Adipose tissue (tissue), 3 donors: ENCODE measurements around the gene SLC4A4. TPM values are rescaled to one million over a fixed set of nuclear protein-coding genes. Genes with fewer than 3 reads are reported as not detected.

Source experiments
- H3K27ac ChIP-seq: one replicate; pipeline ENCODE4 v1.5.1; 2013; ENCODE audit warnings: low read depth, low read length
- WGBS, 3 donors: extraction: QIAGEN DNeasy Blood & Tissue Kit; methylation state at CpG; one replicate each; pipeline ENCODE4 v1.1.7; 2013; 5-methylcytosine and 5-hydroxymethylcytosine counted together
- polyA plus RNA-seq, 3 donors: library from polyadenylated mRNA; stranded (reverse); fragments of 200-250 nt; gene quantifications; one replicate each; pipeline ENCODE4 v1.2.3, GENCODE V29; 2013
- donor health status: healthy with polysubstance abuse.
- donor health status: Bipolar disorder and iron deficiency.
- donor health status: healthy.

SLC4A4 gene
- polyA plus RNA-seq, 3 donors, result 1.8 to 70.0 (median 3.1) TPM

DNA sequence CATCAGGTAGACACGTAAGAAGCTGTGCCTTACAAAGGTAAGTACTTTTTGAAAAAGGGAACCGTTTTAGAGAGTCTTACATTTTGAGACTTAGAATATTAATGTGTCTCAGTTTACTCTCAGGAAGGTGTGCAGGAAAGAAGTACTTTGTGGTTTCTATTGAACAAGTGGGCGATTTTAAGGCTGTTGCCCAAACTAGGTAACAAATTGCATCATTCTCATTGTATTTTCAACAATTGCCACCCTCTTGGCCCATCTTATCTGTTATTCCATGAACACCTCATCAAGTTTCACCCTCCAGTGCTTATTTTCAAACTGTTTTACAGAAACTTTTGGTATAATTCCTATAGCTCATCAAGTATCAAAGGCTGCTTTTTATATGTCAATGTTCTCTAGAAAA lies 158.3 kb downstream of the SLC4A4 start:
- WGBS, 3 donors, result 78 to 90% (median 84%) methylated on average over 3 of the region's 3 CpGs
- H3K27ac ChIP-seq, result no peak overlapping the region

DNA sequence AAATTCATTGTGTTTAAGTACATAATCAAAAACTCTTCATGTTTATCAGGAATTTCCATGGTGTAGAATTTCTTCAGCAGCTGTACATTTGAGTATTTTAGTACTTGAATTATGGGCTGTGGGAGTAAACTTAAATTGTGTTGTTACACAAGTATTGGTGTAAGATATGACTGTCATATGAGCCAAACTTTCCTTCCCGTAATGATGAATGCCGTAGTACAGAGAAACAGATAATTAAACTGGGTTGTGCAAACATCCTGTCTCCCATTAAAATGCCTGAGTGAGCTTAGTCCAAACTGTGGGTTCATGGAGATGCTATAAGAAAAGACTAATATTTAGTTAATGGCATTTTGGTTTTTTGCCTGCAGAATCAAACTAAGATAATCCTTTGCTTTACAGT lies 159.2 kb downstream of the SLC4A4 start:
- H3K27ac ChIP-seq, result no peak overlapping the region
- WGBS, 3 donors, result 53 to 63% (median 54%) methylated on average over 2 of the region's 2 CpGs

DNA sequence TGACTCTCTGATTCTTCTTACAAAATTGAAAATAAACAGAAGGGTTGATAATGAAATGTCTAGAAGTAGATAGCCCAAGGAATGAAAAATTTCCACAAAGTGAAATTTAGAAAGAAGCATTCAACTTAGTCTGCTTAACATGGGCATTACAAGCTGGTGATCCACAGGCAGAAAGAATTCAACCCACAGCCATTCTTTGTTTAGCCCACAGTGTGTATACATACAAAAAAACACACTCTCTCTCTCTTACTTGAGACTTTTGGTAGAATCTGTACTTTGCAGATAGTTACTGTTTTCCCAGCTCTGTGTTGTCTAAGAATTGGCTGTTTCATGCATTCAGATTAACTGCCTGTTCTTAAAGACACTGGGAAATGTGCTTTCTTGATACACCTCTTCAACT lies 159.8 kb downstream of the SLC4A4 start:
- H3K27ac ChIP-seq, result no peak overlapping the region

DNA sequence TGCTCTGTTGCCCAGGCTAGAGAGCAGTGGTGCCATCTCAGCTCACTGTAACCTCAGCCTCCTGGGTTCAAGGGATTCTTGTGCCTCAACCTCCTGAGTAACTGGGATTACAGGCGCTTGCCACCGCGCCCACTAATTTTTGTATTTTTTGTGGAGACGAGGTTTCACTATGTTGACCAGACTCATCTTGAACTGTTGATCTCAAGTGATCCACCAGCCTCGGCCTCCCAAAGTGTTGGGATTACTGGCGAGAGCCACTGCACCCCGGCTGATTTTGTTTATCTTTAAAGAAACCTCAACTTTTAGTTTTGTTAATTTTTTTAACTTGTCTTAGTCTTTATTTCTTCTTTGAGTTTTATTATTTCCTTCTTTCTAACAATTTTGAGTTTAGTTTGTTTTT lies 163.2 kb downstream of the SLC4A4 start:
- H3K27ac ChIP-seq, result no peak overlapping the region
- WGBS, 3 donors, result 95 to 97% (median 95%) methylated on average over 7 of the region's 7 CpGs

DNA sequence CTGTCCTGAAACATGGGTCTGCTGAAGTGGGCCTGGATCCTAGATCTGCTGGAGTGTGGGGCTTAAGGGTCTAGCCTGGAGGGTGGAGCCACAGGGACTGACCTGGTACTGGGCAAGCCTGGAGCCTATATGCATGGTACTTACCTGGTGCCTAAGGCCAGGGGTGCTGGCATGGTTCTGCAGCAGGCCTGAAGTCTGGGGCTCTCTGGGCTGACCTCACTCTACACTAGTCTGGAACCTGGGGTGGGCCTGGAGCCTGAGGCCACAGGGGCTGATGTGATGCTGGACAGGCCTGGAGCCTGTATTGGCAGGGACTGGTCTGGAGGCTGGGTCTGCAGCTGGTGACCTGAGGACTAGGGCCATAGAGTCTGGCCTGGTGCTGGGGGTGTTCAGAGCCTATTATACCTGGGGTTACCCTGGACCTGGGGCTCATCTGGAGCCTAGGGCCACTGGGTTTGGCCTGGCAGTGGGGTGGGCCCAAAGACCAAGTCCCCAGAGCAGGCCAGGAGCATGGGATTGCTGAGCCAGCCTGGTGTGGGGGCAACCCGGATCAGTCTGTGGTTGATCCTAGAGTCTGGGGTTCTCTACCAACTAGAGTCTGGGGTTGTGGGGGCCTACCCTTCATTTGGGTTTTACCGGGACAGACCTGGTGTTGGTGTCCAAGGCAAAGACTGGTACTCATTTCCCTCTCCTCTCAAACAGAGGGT lies 179.6 kb downstream of the SLC4A4 start:
- WGBS, 3 donors, result 89 to 100% (median 91%) methylated on average over 2 of the region's 2 CpGs
- H3K27ac ChIP-seq, result no peak overlapping the region

DNA sequence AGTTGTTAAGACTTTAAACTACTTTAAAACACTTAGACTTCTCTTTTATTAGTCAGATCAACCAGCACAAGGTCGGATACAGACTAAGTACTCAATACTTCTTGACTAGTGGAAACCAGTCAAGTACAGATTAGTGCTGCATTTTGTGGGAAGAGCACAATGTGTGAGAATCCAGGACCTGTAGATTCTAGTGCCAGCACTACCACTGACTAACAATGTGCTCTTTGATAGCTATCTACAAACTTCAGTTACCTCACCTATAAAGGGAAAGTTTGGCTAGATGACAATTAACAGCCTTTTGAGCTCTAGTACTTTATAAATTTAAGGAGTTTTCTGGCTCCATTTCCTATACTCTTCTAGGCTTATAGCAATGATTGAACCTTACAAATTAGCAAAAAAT lies 181.5 kb downstream of the SLC4A4 start:
- no peak overlapping the region for H3K27ac ChIP-seq
- 68 to 82% (median 69%) methylated on average over 1 of the region's 1 CpG for WGBS, 3 donors

DNA sequence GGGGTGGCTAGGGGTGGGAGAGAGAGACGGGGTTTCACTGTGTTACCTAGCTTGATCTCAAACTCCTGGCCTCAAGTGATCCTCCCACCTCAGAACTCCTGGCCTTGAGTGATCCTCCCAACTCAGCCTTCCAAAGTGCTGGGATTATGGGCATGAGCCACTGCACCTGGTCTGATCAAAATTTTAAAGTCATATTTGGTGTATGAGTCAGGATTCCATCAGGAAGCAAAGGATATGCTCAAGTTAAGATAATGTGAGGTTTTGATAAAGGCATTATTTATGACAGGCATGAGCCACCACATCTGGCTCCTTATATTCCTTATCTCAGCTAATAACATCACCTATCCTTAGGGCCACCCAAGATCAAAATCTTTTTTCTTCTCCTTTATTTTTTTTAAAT lies 182.0 kb downstream of the SLC4A4 start:
- 88 to 93% (median 91%) methylated on average over 1 of the region's 1 CpG for WGBS, 3 donors

DNA sequence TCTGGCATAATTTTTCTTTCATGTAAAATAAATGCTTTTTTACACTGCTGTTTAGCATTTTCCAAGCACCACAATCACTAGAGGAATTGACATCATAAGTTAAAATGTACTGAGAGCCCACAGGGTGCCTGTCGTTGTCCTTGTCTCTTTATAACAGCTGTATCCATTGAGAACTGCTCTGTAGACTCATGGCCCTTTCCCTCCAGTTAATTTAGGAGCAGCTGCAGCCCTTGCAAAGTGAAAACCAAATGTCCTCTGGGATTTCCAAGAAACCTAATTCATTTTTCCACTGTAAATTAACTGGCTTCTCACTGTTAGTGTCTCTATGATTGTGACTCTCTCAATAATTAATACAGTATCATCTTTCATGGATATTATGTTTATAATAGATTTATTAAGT lies 185.9 kb downstream of the SLC4A4 start:
- WGBS, 3 donors, result 47 to 55% (median 54%) methylated on average over 1 of the region's 1 CpG
- no peak overlapping the region for H3K27ac ChIP-seq

More for the DNA sequence above, 182.0 kb downstream of the SLC4A4 start:
- no peak overlapping the region for H3K27ac ChIP-seq

DNA sequence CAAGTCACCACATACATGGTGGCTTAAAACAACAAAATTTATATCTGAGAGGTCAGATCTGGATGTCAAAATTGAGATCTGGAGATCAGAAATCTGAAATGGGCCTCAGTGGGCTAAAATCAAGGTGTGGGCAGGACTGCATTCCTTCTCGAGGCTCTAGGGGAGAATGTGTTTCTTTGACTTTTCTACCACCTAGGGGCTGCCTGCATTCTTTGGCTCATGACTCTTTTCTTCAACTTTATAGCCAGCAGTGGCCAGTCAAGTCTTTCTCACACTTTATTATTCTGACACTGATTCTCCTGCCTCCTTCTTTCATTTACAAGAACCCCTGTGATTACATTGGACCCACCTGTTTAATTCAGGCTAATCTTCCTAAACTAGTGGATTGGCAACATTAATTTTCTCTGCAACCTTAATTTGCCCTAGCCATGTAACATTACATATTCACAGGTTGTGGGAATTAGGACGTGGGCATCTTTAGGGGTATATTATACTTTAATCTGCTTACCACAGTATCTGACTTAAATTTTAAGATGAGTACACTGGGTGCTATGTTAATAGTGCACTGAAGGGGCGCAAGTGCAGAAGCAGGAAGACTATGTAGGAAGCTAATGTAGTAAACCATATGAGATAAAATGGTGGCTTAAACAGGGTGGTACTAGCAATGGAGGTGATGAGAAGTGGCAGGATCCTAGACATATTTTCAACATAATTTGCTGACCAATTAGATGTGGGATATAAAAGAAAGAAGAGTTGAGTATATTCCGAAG lies 188.0 kb downstream of the SLC4A4 start:
- H3K27ac ChIP-seq, result no peak overlapping the region
- WGBS, 3 donors, result 70 to 82% (median 78%) methylated on average over 4 of the region's 4 CpGs

DNA sequence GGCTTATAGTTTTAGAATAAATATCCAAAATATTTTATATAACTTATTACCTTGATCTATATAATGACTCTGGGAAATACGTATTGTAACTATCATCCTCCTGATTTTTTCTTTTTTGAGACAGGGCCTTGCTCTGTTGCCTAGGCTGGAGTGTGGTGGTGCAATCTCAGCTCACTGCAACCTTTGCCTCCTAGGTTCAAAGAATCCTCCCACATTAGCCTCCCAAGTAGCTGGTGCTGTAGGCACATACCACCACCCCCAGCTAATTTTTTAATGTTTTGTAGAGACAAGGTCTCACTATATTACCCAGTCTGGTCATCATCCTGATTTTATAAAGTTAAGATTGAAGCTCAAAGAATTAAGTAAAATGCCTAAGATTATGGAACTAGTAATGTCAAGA lies 193.6 kb downstream of the SLC4A4 start:
- WGBS, 3 donors, result 87 to 93% (median 92%) methylated on average over 1 of the region's 1 CpG
- H3K27ac ChIP-seq, result no peak overlapping the region

DNA sequence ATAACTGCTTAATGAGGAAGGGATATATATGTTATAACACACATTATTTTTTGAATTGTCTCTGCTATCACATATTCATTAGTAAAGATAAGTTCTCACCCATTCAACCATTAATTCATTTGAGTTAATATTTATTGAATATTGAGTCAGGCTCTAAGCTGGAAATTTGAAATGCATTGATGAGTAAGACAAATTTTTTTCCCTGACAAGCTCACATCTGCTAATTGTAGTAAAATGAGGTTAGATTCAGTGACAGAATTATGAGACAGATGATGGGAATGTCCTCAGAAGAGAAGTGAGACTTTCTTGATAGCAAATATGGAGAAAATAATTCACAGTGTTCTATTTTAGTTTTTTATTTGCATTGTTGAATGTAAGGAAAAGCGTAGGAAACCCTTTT lies 194.3 kb downstream of the SLC4A4 start:
- 86 to 92% (median 89%) methylated on average over 1 of the region's 1 CpG for WGBS, 3 donors
- no peak overlapping the region for H3K27ac ChIP-seq

DNA sequence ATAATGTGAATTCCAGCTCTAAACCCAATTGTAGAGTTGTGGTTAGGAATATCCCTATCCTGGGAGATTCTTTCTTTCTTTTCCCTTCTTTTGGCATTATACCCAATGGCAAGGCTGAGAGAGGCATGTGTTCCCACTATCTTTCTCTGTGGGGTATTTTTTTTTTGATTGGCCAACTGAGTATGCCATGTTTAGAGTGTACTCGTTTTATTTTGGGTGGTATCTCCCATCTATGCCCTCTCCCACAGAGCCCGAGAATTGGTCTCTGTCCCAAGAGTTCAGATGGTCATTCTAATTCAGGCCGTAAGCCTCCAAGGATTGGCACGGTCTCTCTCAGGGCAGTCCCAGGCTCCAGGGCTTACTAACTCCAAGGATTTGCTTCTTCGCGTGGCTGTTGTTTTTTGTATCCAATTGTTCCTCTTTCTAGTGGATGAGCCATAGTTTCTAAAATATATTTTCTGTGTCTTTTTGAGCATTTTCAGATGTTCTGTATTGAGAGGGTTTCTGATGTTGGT lies 198.8 kb downstream of the SLC4A4 start:
- WGBS, 3 donors, result 90 to 93% (median 91%) methylated on average over 6 of the region's 6 CpGs
- no peak overlapping the region for H3K27ac ChIP-seq

DNA sequence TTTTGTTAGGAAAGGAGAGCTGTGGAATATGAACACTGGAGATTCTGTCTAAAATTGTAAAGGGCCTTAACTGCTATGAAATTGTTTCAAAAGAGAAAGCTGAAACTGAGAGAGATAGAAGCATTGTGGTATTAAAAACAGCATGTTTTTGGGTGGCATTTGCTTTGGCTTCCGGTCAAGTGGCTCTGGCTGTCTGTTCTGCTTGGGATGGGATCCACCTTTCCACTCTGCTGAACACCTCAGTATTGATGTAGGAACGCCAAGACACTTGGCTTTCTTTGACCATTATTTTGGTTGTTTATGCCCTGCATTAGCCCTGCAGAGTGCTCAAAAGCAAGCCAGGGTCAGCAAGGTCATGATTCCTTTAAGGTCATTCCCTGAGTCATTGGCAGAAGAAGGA lies 199.7 kb downstream of the SLC4A4 start:
- no peak overlapping the region for H3K27ac ChIP-seq
- 72 to 81% (median 79%) methylated on average over 2 of the region's 2 CpGs for WGBS, 3 donors

DNA sequence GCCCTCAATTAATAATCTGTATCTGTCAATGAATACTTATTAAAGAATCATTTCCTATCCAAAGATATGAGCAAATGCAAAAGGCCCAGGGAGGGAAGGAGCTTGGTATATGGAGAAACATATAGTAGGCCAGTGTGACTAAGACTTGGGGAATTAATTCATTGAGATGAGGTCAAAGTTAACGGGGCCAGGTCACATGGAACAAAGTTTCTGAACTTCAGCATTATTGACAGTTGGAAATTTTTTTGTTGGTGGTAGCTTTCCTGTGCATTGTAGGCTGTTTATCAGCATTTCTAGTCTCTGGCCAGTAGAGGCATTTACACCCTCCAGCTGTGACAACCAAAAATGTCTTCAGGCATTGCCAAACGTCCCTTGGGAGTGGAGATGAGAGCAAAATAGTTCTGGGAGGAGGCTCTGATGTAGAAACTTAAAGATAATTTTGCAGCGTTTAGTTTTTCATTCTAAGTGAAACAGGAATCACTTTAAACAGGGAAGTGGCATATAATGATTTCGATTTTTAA lies 202.0 kb downstream of the SLC4A4 start:
- 48 to 67% (median 54%) methylated on average over 4 of the region's 4 CpGs for WGBS, 3 donors
- H3K27ac ChIP-seq, result no peak overlapping the region

DNA sequence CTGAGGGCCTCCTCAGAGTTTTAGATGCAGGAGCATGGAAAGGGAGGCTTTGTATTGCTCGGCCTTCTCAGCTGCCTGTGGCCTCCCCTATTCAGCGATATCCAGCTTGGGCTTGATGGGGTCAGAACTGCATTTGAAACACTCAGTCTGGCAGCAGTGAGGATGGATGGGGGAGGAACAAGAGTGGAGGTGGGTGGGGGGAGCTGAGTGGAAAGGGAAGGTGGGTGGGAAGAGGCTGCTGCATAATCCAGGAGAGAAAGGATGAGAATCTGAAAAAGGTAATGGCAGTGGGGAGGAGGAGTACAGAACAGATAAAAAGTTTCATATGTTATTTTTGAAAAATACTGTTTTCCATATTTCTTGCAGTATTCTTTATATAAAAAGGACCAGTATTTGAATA lies 202.7 kb downstream of the SLC4A4 start:
- no peak overlapping the region for H3K27ac ChIP-seq
- WGBS, 3 donors, result 75 to 93% (median 81%) methylated on average over 2 of the region's 2 CpGs

DNA sequence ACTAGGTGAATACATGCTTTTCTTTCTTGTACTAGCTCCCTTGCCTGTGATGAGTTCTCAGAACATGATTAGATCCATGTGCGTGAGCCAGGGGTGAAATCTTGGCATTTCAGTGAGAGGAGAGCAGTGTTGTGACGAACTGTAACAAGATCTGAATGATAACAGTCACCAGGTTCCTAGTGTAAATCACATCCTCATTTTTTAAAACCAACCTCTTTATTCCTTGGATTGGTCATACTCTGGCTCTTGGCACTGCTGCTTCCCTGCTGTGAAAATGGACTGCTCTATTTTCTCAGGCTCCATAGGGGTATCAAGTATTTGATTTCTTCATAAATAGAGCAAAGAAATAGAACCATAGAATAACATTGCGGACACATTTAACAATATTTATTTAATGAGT lies 206.3 kb downstream of the SLC4A4 start:
- WGBS, 3 donors, result 55 to 59% (median 56%) methylated on average over 3 of the region's 3 CpGs

DNA sequence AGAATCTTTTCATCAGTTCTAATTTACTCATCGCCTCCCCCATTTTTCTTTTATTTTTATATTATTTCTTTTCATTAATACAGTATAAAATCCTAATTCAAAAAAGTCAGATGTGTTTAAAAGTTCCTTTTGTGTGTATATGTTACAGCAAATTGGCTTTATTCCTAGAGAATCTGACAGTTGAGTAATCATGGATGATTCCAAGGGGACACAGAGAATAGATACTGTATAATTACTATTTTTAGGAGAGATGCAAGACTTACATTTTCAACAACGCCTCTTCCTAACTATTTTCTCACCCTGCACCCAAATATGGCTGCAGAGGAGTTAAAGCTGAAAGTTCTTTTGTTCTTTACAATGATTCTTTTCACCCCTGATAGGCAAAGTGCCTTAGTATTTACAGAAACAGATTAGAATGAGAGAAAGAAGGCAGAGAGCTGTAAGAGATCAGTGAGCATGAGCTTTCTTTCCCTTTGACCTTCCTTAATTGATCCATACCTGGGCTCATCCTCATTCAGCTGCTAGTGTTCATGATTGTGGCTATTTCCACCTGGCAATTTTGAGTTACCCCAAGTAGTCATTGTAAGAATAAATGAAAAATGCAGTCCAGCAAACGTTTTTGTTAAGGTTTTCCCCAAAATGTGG lies 210.8 kb downstream of the SLC4A4 start:
- 54 to 59% (median 57%) methylated on average over 3 of the region's 3 CpGs for WGBS, 3 donors
- no peak overlapping the region for H3K27ac ChIP-seq

More for the DNA sequence above, 206.3 kb downstream of the SLC4A4 start:
- no peak overlapping the region for H3K27ac ChIP-seq

DNA sequence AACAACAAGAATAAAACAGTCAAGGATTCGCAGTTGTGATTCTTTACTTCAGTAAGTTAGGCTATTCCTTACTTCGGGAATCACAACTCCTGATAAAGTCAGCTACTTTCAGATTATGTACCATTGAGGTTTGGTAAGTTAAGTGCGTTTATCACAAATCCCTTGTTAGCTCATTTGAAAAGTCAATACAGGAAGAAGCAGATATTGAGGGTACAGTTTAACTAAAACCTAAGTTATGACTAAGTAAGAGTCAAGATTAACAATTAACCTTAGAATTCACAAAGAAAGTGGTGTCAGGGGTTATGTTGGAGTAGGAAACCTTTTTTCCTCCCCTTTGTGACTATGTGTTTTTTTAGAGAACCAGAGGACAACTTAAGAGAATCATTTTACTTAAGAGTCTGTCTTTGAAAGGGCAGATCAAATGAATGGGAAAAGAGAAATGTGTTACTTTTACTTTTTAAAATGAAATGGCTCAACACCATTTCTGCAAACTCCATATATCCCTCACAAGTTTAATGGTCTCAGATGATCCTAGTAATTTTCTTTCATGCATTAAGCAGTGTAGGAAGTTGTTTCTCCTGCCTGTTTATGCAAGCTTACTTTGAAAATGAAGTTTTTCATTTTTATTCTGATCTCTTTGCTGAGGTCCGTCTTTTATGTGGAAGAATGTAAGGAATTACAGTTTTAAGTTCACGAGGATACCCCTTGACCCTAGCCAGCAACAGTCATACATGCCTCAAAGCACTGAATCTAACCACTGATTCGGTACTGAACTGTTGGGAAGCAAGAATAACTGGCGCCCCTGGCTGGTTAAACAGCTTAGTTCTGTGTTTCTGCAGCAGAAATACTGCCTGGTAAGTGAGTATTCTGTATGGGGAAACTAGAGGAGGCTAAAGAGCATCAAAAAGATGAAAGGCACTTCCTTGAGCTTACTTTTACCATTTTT lies 211.7 kb downstream of the SLC4A4 start:
- no peak overlapping the region for H3K27ac ChIP-seq
- WGBS, 3 donors, result 43 to 66% (median 57%) methylated on average over 7 of the region's 7 CpGs
